GM13977 (cell line): ENCODE results near the gene ADGRL4.

ENCODE experiments used
- DNase-seq: peaks from one replicate; pipeline ENCODE4 v3.0.0; 2012; ENCODE audit warnings: low spot score
- CTCF ChIP-seq: IDR thresholded peaks from 2 replicates; pipeline ENCODE4 v1.5.1; 2012; ENCODE audit warnings: mild to moderate bottlenecking, control low read depth; ENCODE audit not compliant: insufficient read depth; ENCODE audit errors: extremely low read depth, missing control alignments
- in situ Hi-C: fragments of 300-500 bp; cut with MboI; formaldehyde crosslinking; loops from one replicate; pipeline ENCODE4 v1.12.0; 2022; ENCODE audit warnings: low sequenced_read_pairs, low pct_unique_long_range_greater_than_20kb, mixed read lengths, inconsistent platforms; ENCODE audit not compliant: unreplicated experiment

Gene ADGRL4

GRCh38 chr1:79006564-79006963 is at the start of gene ADGRL4:
TSS of gene ADGRL4 (minus strand) at chr1:79006730. CDS start at chr1:79006654, 76 bp downstream.
- no peak for DNase-seq
- in situ Hi-C loops = no loop called here
- TF ChIP-seq CTCF = no peak

- no peak for TF ChIP-seq CTCF
- no peak for DNase-seq
- in situ Hi-C loops = no loop called here
Observed at GRCh38 chr1:79055856-79056255, 49.3 kb upstream of the ADGRL4 start.

- in situ Hi-C loops = no loop called here
- DNase-seq = peak; percentile 33
- TF ChIP-seq CTCF = no peak
Observed at GRCh38 chr1:79052829-79053449, 46.4 kb upstream of the ADGRL4 start.

- in situ Hi-C loops = no loop called here
- TF ChIP-seq CTCF = peak; percentile 18
- DNase-seq = no peak
Observed at GRCh38 chr1:79044974-79045650, 38.6 kb upstream of the ADGRL4 start.

- in situ Hi-C loops = no loop called here
- no peak for TF ChIP-seq CTCF
Observed at GRCh38 chr1:79043506-79043905, 37.0 kb upstream of the ADGRL4 start.

GRCh38 chr1:79042539-79042938 is 36.0 kb upstream of the ADGRL4 start:
- DNase-seq = no peak
- no peak for TF ChIP-seq CTCF

More at GRCh38 chr1:79043506-79043905, 37.0 kb upstream of the ADGRL4 start:
- DNase-seq = no peak

More at GRCh38 chr1:79042539-79042938, 36.0 kb upstream of the ADGRL4 start:
- in situ Hi-C loops = no loop called here
